ENCODE measurements around the gene CAMK1D. TPM values are rescaled to one million over a fixed set of nuclear protein-coding genes. Genes with fewer than 3 reads are reported as not detected.
"Not testable (repeated sequence)": the region's sequence is repeated elsewhere in the genome, so short reads cannot be mapped to it uniquely, and the experiment has no call there.

Gene CAMK1D
- total and polyA plus RNA-seq, 2 experiments from 2014 or later = 4.6 to 7.2 TPM

DNA sequence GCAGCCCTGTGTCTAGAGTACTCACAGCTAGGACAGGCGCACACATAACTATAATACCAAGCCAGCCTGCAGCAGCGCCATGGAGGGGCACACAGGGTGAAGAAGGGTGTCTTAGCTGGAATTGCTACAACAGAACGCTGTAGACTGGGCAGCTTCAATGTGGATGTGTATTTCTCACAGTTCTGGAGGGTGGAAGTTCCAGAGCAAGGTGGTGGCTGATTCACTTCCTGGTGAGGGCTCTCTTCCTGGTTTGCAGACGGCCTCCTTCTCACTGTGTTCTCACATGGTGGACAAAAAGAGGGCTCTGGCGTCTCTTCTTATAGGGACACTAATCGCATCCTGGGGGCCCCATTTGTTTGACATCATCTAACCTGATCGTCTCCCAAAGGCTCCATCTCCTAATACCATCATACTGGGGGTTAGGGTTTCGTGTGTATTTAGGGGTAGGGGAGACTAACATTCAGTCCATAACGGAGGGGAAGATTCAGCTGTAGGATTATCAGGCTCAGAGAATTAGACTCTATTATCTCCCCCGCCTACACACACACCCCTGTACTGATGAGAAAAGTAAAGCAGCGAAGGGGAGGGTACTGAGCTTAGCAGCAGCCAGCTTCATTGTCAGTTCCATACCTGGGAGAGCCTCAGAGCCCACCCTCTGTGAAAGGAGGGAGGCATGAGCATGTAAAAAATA is 363.1 kb downstream of the CAMK1D start (continued):
- no peak for TF ChIP-seq CTCF (conservative IDR thresholded peaks at IDR 0.05; ENCODE audit: low read depth in 2 of 2)
- TF ChIP-seq CREB1 (CRISPR knock-in tag; IDR thresholded peaks at IDR 0.05; ENCODE audit: low read depth) = no peak
- TF ChIP-seq, protein P1, sequence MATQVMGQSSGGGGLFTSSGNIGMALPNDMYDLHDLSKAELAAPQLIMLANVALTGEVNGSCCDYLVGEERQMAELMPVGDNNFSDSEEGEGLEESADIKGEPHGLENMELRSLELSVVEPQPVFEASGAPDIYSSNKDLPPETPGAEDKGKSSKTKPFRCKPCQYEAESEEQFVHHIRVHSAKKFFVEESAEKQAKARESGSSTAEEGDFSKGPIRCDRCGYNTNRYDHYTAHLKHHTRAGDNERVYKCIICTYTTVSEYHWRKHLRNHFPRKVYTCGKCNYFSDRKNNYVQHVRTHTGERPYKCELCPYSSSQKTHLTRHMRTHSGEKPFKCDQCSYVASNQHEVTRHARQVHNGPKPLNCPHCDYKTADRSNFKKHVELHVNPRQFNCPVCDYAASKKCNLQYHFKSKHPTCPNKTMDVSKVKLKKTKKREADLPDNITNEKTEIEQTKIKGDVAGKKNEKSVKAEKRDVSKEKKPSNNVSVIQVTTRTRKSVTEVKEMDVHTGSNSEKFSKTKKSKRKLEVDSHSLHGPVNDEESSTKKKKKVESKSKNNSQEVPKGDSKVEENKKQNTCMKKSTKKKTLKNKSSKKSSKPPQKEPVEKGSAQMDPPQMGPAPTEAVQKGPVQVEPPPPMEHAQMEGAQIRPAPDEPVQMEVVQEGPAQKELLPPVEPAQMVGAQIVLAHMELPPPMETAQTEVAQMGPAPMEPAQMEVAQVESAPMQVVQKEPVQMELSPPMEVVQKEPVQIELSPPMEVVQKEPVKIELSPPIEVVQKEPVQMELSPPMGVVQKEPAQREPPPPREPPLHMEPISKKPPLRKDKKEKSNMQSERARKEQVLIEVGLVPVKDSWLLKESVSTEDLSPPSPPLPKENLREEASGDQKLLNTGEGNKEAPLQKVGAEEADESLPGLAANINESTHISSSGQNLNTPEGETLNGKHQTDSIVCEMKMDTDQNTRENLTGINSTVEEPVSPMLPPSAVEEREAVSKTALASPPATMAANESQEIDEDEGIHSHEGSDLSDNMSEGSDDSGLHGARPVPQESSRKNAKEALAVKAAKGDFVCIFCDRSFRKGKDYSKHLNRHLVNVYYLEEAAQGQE (IDR thresholded peaks at IDR 0.05; ENCODE audit: unreplicated experiment) = no peak
- TF ChIP-seq POLR2AphosphoS5 (IDR thresholded peaks at IDR 0.05; ENCODE audit: low read depth) = no peak

GRCh38 chr10:12712984-12713316 is 363.6 kb downstream of the CAMK1D start:
- H3K79me2 ChIP-seq (replicated peaks; ENCODE audit: insufficient read depth); H3K36me3 ChIP-seq (ENCODE audit: insufficient read depth); H4K20me1 ChIP-seq (replicated peaks; ENCODE audit: insufficient read depth); H3K4me3 Mint-ChIP-seq; H3K27ac ChIP-seq (ENCODE audit: low read depth); H3K4me1 ChIP-seq (ENCODE audit: insufficient read depth); H3K9me3 Mint-ChIP-seq; H3K36me3 Mint-ChIP-seq (ENCODE audit: low read depth); H3K4me2 ChIP-seq; ATAC-seq; H3F3A ChIP-seq (replicated peaks; ENCODE audit: low read depth); H3K27me3 ChIP-seq (ENCODE audit: insufficient read depth); H3K4me3 ChIP-seq; H2AFZ ChIP-seq; H3K27ac Mint-ChIP-seq; H3K9me2 ChIP-seq (ENCODE audit: insufficient read depth); DNase-seq (ENCODE audit: low spot score): not testable (repeated sequence)
- H3K27me3 Mint-ChIP-seq (ENCODE audit: insufficient read depth, low read depth, poor library complexity) = peaks cover 14% of the 10 kb centered on the region
- peaks cover 28% of the 10 kb centered on the region for H3K4me1 Mint-ChIP-seq
- peak; percentile 35 to 47 for TF ChIP-seq CTCF (conservative IDR thresholded peaks at IDR 0.05; ENCODE audit: low read depth in 2 of 2)

GRCh38 chr10:12716042-12716441 is 366.7 kb downstream of the CAMK1D start:
- ATAC-seq (no peak), DNase-seq (ENCODE audit: low spot score) (peak; percentile 11)
- Histone ChIP-seq H3K4me2 (no peak overlapping the region), H2AFZ (no peak overlapping the region), H3K4me3 (no peak overlapping the region), H3K36me3 (ENCODE audit: insufficient read depth) (no peaks in the 10 kb centered on the region), H3K27ac (ENCODE audit: low read depth) (no peak overlapping the region), H3K79me2 (replicated peaks; ENCODE audit: insufficient read depth) (no peaks in the 10 kb centered on the region), H4K20me1 (replicated peaks; ENCODE audit: insufficient read depth) (no peaks in the 10 kb centered on the region), H3K27me3 (ENCODE audit: insufficient read depth) (no peaks in the 10 kb centered on the region), H3F3A (replicated peaks; ENCODE audit: low read depth) (no peaks in the 10 kb centered on the region), H3K9me2 (ENCODE audit: insufficient read depth) (no peaks in the 10 kb centered on the region), H3K4me1 (ENCODE audit: insufficient read depth) (peaks cover 4% of the 10 kb centered on the region; the same call in 1 of the 2 replicates)
- no peaks in the 10 kb centered on the region for H3K9me3 Mint-ChIP-seq
- no peak overlapping the region for H3K4me3 Mint-ChIP-seq
- H3K36me3 Mint-ChIP-seq (ENCODE audit: low read depth) = no peaks in the 10 kb centered on the region
- peak overlapping the region; percentile 90 for H3K27ac Mint-ChIP-seq
- H3K4me1 Mint-ChIP-seq = peaks cover 9% of the 10 kb centered on the region
- peaks cover 4% of the 10 kb centered on the region for H3K27me3 Mint-ChIP-seq (ENCODE audit: insufficient read depth, low read depth, poor library complexity)
- TF ChIP-seq EZH2 (IDR thresholded peaks at IDR 0.05; ENCODE audit: low read depth, unreplicated experiment) (no peak), NANOG (IDR thresholded peaks at IDR 0.05; ENCODE audit: borderline replicate concordance) (no peak), ZNF331 (CRISPR knock-in tag; IDR thresholded peaks at IDR 0.05; ENCODE audit: low read depth) (no peak), CREB1 (CRISPR knock-in tag; IDR thresholded peaks at IDR 0.05; ENCODE audit: low read depth) (no peak), CTCF (conservative IDR thresholded peaks at IDR 0.05; ENCODE audit: low read depth in 2 of 2) (no peak), EZH2phosphoT487 (IDR thresholded peaks at IDR 0.05; ENCODE audit: unreplicated experiment) (no peak), ZNF114 (CRISPR knock-in tag; IDR thresholded peaks at IDR 0.05) (no peak), JUNB (IDR thresholded peaks at IDR 0.05; ENCODE audit: unreplicated experiment) (no peak)
- TF ChIP-seq, protein P2, sequence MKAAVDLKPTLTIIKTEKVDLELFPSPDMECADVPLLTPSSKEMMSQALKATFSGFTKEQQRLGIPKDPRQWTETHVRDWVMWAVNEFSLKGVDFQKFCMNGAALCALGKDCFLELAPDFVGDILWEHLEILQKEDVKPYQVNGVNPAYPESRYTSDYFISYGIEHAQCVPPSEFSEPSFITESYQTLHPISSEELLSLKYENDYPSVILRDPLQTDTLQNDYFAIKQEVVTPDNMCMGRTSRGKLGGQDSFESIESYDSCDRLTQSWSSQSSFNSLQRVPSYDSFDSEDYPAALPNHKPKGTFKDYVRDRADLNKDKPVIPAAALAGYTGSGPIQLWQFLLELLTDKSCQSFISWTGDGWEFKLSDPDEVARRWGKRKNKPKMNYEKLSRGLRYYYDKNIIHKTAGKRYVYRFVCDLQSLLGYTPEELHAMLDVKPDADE (IDR thresholded peaks at IDR 0.05) = no peak
